BLaER1 (cell line): ENCODE measurements around the gene GGACT.

ENCODE experiments used
- H3K27ac ChIP-seq: shearing (Covaris generic); formaldehyde crosslinking; 2 replicates; pipeline ENCODE4 v1.8.1; 2022
- H3K27me3 ChIP-seq: shearing (Covaris generic); formaldehyde crosslinking; 2 replicates; pipeline ENCODE4 v1.8.1; 2022
- H3K36me3 ChIP-seq: shearing (Covaris generic); formaldehyde crosslinking; 2 replicates; pipeline ENCODE4 v1.8.1; 2022
- H3K4me1 ChIP-seq: shearing (Covaris generic); formaldehyde crosslinking; 2 replicates; pipeline ENCODE4 v1.8.1; 2022
- H3K4me2 ChIP-seq: shearing (Covaris generic); formaldehyde crosslinking; 2 replicates; pipeline ENCODE4 v1.8.1; 2022
- H3K4me3 ChIP-seq: shearing (Covaris generic); formaldehyde crosslinking; 2 replicates; pipeline ENCODE4 v1.8.1; 2022
- H3K9ac ChIP-seq: shearing (Covaris generic); formaldehyde crosslinking; 2 replicates; pipeline ENCODE4 v1.8.1; 2022
- H3K9me3 ChIP-seq: shearing (Covaris generic); formaldehyde crosslinking; 2 replicates; pipeline ENCODE4 v1.8.1; 2022
- H4K20me1 ChIP-seq: shearing (Covaris generic); formaldehyde crosslinking; 2 replicates; pipeline ENCODE4 v1.8.1; 2022
- Cebpa-rat ChIP-seq: shearing (Covaris generic); IDR thresholded peaks from 2 replicates; pipeline ENCODE4 v1.8.1; 2022

The GGACT gene

DNA sequence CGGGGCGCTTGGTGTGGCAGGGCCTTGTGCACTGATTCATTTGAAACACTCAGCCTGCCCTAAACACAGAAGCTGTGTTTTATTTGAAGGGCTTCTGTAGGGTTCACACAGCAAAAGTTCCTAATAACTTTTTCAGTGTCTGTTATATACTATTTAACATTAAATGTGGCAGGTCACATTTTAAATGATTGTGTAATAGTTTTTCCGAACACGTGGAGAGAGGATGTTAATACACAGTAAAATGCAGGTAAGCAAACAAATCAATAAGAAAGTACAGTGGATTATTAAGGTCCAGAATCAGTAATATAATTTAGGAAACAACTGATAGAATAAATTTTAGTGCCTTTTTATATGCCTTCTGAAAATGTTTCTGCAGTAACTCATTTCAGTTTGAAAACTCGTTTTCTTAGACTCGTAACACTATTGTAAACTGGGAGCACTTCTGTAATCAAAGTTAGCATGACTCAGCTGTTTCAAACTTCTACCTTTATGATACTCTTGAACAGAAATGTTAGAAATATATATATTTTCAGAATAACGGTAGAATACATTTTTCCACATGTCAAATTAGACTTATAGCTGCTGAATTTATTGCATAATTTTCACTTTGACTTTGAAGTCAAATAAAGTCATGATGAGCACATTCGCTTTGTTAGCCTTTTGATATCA, 70.1 kb downstream of the GGACT start:
- peaks cover 52% of the 10 kb centered on the region for H3K4me1 ChIP-seq
- no peak overlapping the region for H3K4me2 ChIP-seq
- H3K27ac ChIP-seq, result no peak overlapping the region

DNA sequence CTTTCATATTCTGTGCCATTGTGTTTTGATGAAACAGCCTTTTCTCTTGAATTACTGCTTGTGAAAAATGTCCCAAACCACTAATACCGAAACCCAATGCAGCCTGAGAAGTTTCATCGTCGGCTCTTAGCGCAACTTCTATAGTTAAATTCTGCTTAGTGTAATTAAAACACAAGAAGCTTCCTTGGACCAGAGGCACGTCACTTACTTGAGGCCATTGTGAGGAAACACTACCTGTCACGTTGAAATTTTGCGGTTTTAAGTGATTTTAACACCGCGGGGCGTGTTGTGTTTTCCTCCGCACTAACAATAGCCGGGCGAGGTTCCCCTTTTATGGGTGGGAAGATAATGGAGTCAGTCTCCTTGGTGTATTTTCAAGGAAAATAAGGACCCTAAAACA, 70.9 kb downstream of the GGACT start:
- Histone ChIP-seq H3K4me1 (peaks cover 44% of the 10 kb centered on the region), H3K4me2 (no peak overlapping the region)

More for the DNA sequence above, 70.1 kb downstream of the GGACT start:
- Histone ChIP-seq H3K36me3 (no peaks in the 10 kb centered on the region), H4K20me1 (no peaks in the 10 kb centered on the region), H3K4me3 (no peak overlapping the region), H3K9ac (no peak overlapping the region), H3K9me3 (no peaks in the 10 kb centered on the region), H3K27me3 (no peaks in the 10 kb centered on the region)
- no peak for TF ChIP-seq Cebpa-rat

GRCh38 chr13:100517135-100517534, 71.5 kb downstream of the GGACT start:
- H3K27me3 ChIP-seq, result no peaks in the 10 kb centered on the region
- peaks cover 43% of the 10 kb centered on the region for H3K4me1 ChIP-seq
- H4K20me1 ChIP-seq, result no peaks in the 10 kb centered on the region
- no peak overlapping the region for H3K27ac ChIP-seq
- no peak overlapping the region for H3K4me3 ChIP-seq
- no peak overlapping the region for H3K9ac ChIP-seq
- H3K9me3 ChIP-seq, result no peaks in the 10 kb centered on the region
- no peaks in the 10 kb centered on the region for H3K36me3 ChIP-seq
- no peak overlapping the region for H3K4me2 ChIP-seq
- no peak for TF ChIP-seq Cebpa-rat

More for the DNA sequence above, 70.9 kb downstream of the GGACT start:
- Histone ChIP-seq H3K4me3 (no peak overlapping the region), H3K27ac (no peak overlapping the region), H3K9ac (no peak overlapping the region), H3K27me3 (no peaks in the 10 kb centered on the region), H3K36me3 (no peaks in the 10 kb centered on the region), H3K9me3 (no peaks in the 10 kb centered on the region), H4K20me1 (no peaks in the 10 kb centered on the region)
- no peak for TF ChIP-seq Cebpa-rat

DNA sequence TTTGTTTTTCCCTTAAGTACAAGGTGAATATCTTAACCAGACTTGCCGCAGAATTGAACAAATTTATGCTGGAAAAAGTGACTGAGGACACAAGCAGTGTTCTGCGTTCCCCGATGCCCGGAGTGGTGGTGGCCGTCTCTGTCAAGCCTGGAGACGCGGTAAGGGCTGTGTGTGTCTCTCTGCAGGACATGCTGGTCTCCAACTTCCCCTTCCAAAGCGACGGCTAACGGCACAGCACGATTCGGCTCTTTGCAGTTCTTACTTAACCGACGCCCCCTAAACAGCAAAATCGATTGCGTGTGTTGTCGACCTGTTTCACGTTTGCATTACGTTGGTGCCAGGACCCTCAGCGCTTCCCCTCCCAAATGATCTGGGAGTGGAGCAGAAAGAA, 73.2 kb downstream of the GGACT start:
- H3K27ac ChIP-seq, result no peak overlapping the region
- no peak for TF ChIP-seq Cebpa-rat
- H3K4me1 ChIP-seq, result peaks cover 36% of the 10 kb centered on the region
- no peaks in the 10 kb centered on the region for H3K9me3 ChIP-seq
- no peak overlapping the region for H3K4me3 ChIP-seq
- H3K36me3 ChIP-seq, result no peaks in the 10 kb centered on the region
- no peaks in the 10 kb centered on the region for H4K20me1 ChIP-seq
- H3K27me3 ChIP-seq, result no peaks in the 10 kb centered on the region
- no peak overlapping the region for H3K4me2 ChIP-seq
- no peak overlapping the region for H3K9ac ChIP-seq

DNA sequence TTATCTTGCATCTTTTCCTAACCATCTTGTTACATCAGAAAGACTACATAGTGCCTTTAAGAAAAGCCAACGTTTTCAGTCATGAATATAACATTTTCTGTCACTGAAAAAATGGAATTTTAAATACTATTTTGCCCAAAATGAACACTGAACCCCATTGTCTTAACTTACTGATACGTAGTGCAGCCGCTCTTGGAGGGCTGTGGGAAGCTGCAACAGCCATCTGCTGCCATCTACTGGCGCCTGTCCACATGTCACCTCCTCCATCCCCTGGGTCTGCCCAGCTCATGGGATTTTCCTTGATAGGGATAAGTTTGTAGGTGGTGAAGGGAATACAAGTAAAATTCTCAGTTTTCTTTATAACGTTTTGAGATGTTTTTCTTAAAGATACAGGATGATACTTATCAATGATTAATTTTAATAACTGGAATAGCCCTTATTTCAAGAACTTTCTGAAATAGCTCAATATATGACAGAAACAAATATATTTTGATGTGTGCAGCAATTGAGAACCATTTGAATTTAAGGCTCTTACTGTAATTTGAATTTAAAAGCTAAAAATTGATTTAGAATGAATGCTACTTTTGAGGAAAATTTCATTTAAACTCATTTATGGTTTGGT, 73.7 kb downstream of the GGACT start:
- TF ChIP-seq Cebpa-rat, result no peak
- Histone ChIP-seq H3K9me3 (no peaks in the 10 kb centered on the region), H3K9ac (no peak overlapping the region), H3K27me3 (no peaks in the 10 kb centered on the region), H3K36me3 (no peaks in the 10 kb centered on the region), H4K20me1 (no peaks in the 10 kb centered on the region), H3K4me1 (peaks cover 32% of the 10 kb centered on the region), H3K27ac (no peak overlapping the region), H3K4me3 (no peak overlapping the region), H3K4me2 (peak overlapping the region; percentile 46)

GRCh38 chr13:100513987-100514670, 74.5 kb downstream of the GGACT start:
- H3K9me3 ChIP-seq, result no peaks in the 10 kb centered on the region
- H4K20me1 ChIP-seq, result no peaks in the 10 kb centered on the region
- TF ChIP-seq Cebpa-rat, result no peak
- no peak overlapping the region for H3K27ac ChIP-seq
- no peak overlapping the region for H3K4me3 ChIP-seq
- H3K36me3 ChIP-seq, result no peaks in the 10 kb centered on the region
- H3K9ac ChIP-seq, result no peak overlapping the region
- peak overlapping the region; percentile 46 for H3K4me2 ChIP-seq
- no peaks in the 10 kb centered on the region for H3K27me3 ChIP-seq
- H3K4me1 ChIP-seq, result peaks cover 25% of the 10 kb centered on the region

DNA sequence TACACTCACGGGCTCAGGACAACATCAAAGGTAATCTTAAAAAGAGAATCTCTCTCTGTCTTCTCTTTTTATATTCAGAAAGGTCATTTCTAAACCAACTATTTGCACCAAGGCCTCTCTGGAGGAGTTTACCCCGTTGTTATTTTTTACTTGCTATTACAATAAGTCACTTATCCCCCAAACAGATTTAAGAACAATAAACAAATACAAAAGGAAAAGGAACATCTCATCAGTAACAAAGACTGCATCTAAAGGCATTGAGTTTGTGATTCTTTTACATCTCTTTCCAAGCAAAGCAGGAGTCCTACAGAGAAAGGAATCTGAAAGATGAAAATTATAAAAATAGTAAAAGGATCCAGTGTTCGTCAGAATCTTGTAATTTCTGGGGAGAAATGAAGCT, 75.4 kb downstream of the GGACT start:
- Histone ChIP-seq H3K4me3 (no peak overlapping the region), H3K4me1 (peaks cover 25% of the 10 kb centered on the region), H3K9me3 (no peaks in the 10 kb centered on the region), H3K4me2 (no peak overlapping the region), H3K9ac (no peak overlapping the region), H3K27me3 (no peaks in the 10 kb centered on the region), H3K36me3 (no peaks in the 10 kb centered on the region), H3K27ac (no peak overlapping the region), H4K20me1 (no peaks in the 10 kb centered on the region)
- TF ChIP-seq Cebpa-rat, result no peak

- TF ChIP-seq Cebpa-rat, result no peak
- no peaks in the 10 kb centered on the region for H3K27me3 ChIP-seq
Observed at GRCh38 chr13:100512422-100512821, 76.2 kb downstream of the GGACT start.

DNA sequence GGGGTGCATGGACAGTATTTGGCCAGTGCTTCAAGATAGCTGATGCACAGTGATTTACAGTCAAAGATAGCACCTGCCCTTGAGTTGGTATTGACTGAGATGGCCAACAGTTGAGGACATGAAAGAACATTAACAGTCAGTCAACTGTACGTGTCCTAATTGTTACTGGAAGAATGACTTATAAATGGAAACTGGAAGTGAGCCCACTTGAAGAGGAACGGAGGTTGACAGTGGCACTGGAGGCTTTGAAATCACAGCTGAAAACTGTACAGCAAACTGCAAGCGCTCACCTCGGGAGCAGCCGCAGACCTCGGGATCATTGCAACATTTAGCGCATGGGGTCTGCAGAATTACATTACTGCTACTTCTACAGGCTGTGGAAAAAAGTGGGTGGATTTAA, 77.1 kb downstream of the GGACT start:
- Histone ChIP-seq H4K20me1 (no peaks in the 10 kb centered on the region), H3K4me3 (no peak overlapping the region), H3K9me3 (no peaks in the 10 kb centered on the region), H3K4me2 (peak overlapping the region; percentile 15), H3K4me1 (peaks cover 25% of the 10 kb centered on the region), H3K9ac (no peak overlapping the region), H3K36me3 (no peaks in the 10 kb centered on the region), H3K27ac (no peak overlapping the region), H3K27me3 (no peaks in the 10 kb centered on the region)
- TF ChIP-seq Cebpa-rat, result no peak

More at GRCh38 chr13:100512422-100512821, 76.2 kb downstream of the GGACT start:
- H3K27ac ChIP-seq, result no peak overlapping the region
- H3K9me3 ChIP-seq, result no peaks in the 10 kb centered on the region
- peaks cover 25% of the 10 kb centered on the region for H3K4me1 ChIP-seq
- H3K36me3 ChIP-seq, result no peaks in the 10 kb centered on the region
- H3K9ac ChIP-seq, result no peak overlapping the region
- H4K20me1 ChIP-seq, result no peaks in the 10 kb centered on the region
- H3K4me3 ChIP-seq, result no peak overlapping the region
- peak overlapping the region; percentile 15; the same call in 1 of the 2 replicates for H3K4me2 ChIP-seq
